GM18519 (cell line): ENCODE data around the gene FMO5.
A peak's percentile ranks its signal among the peaks of the same experiment; 100 is the strongest.

Experiments used
- ATAC-seq: cut with Tn5 transposase; IDR thresholded peaks from one replicate; pipeline ENCODE4 v1.9.1; 2021; ENCODE audit warnings: mild to moderate bottlenecking, moderate library complexity; ENCODE audit not compliant: unreplicated experiment, low FRiP score

FMO5 gene, protein sequence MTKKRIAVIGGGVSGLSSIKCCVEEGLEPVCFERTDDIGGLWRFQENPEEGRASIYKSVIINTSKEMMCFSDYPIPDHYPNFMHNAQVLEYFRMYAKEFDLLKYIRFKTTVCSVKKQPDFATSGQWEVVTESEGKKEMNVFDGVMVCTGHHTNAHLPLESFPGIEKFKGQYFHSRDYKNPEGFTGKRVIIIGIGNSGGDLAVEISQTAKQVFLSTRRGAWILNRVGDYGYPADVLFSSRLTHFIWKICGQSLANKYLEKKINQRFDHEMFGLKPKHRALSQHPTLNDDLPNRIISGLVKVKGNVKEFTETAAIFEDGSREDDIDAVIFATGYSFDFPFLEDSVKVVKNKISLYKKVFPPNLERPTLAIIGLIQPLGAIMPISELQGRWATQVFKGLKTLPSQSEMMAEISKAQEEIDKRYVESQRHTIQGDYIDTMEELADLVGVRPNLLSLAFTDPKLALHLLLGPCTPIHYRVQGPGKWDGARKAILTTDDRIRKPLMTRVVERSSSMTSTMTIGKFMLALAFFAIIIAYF

GRCh38 chr1:147225193-147225730, at the start of gene FMO5:
Gene FMO5 (minus strand): TSS chr1:147225339. CDS start chr1:147225029, 310 bp downstream.
- peak; percentile 46 for ATAC-seq

DNA sequence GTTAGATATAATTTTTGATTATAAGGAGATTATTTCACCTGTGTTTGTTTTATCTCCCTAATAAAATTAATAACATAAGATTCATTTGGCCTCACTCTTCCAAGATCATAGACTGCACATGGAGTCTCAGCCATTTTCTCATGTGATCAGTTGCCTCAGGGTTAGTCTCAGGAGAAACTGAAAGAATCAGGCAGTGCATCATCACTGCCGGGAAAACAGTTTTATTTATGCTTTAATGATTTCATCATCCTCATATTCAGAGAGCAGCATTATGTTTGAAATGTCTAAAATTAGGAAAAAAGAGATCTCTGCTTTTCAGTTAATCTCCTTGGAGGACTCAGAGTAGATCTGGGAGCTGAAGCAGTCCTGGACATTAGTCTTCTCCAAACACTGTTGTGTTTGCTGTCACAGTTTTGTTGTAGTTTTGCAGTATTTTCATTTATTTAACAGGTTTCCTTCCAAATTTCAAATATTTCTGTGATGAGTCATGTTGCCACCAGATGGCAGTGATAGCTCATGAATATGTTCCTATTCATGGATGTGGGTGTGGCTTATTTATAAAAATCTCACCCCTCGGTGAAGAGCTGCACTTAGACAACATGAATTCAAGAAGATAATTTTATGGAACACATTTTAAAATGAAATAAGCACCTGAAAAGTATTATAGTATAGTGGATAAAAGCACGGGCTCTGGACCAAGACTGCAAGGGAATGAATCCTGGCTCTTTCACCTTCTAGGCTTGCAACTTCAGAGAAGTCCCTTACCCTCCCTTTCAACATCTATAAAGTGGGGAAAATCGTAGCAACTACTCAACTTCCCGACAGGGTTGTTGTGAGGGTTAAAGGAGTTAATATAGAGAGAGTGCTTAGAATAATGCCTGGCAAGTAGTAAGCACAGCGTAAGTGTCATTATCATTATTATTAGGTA, 48.5 kb upstream of the FMO5 start:
- peak; percentile 51 for ATAC-seq

DNA sequence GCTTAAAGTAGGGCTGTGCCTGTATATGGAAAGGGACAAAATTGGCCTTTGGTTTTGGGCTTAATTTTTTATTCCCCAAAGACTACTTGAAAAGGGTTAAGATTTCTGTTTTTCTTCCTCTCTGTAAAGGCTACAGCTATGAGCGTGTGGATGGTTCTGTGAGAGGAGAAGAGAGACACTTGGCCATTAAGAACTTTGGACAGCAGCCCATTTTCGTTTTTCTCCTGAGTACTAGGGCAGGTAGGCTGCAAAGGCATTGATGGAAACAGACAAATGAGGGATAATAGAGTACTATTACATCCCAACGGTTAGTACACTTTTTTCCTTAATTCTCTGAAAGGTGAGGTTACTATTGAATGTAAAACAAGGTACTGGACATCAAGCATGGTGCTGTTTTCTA, 46.9 kb upstream of the FMO5 start:
- no peak for ATAC-seq

GRCh38 chr1:147270721-147271120, 45.6 kb upstream of the FMO5 start:
- ATAC-seq, result no peak

- no peak for ATAC-seq
These were observed 42.6 kb upstream of the FMO5 start for GRCh38 chr1:147267711-147268110.

GRCh38 chr1:147266381-147266780, 41.2 kb upstream of the FMO5 start:
- ATAC-seq, result no peak

DNA sequence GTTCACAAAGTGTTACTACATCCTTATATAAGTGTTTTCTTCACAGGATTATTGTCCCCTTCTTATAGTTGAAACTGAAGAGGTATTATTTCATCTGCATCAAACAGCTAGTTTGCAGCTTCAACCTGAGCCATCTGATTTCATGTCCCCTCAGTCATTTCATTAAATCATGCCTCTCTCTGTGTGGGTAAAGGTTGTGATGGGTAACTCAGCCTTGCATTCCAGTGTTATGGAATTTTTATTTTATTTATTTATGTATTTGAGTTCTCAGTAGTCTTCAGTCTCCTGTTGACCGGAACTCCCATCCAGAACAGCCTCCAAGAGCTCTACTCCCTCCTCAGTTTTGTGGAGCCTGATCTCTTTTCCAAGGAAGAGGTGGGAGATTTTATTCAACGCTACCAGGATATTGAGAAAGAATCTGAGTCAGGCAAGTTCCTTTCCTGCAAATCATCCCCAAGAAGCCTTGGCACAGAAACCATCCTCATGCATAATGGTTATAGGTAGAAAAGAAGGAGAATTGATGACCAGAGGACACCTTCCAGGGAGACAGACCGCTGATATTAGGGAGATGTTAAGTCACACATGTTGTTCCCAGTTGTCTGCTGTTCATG, 39.1 kb upstream of the FMO5 start:
- no peak for ATAC-seq

DNA sequence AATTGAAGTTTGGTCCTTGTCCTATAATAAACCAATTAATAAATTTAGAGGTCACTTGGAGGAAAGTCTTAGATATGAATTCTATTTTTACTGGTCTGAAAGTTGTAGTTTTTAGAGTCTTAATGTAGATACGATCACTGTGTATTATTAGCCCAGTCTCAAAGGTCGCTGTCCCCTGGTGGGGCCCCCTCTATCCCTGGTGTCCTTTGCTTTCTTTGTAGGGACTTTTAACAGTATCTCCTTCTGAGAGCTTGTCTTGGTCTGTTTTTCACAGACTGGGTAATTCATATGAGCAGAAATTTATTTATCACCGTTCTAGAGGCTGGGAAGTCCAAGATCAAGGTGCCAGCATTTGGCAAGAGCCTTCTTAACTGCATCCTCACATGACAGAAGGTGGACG, 35.8 kb upstream of the FMO5 start:
- ATAC-seq, result no peak

GRCh38 chr1:147252540-147252939, 27.4 kb upstream of the FMO5 start:
- no peak for ATAC-seq

GRCh38 chr1:147247656-147248238, 22.6 kb upstream of the FMO5 start:
- no peak for ATAC-seq

GRCh38 chr1:147246910-147247655, 21.9 kb upstream of the FMO5 start:
- no peak for ATAC-seq

- ATAC-seq, result no peak
These were observed 21.0 kb upstream of the FMO5 start for GRCh38 chr1:147246044-147246690.

GRCh38 chr1:147245586-147246021, 20.5 kb upstream of the FMO5 start:
- no peak for ATAC-seq

DNA sequence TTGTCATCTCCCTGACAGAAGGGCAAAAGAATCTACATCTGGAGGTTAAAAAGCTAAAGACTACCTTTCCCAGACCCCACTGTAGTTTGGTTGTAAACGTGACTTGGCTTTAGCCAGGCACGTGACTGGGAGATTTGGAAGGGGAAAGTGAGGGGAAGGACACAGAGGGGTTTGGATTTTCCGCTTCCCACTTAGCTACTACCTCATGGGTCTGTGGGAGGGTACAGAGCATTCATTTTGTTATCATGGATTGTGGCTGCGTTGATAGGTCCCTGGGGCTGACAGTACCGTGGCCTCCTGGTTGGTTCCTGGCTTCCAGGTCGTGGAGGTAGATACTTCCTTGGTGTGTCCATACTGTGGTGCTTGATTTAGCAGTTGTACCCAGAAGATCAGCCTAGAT, 20.0 kb upstream of the FMO5 start:
- ATAC-seq, result no peak

DNA sequence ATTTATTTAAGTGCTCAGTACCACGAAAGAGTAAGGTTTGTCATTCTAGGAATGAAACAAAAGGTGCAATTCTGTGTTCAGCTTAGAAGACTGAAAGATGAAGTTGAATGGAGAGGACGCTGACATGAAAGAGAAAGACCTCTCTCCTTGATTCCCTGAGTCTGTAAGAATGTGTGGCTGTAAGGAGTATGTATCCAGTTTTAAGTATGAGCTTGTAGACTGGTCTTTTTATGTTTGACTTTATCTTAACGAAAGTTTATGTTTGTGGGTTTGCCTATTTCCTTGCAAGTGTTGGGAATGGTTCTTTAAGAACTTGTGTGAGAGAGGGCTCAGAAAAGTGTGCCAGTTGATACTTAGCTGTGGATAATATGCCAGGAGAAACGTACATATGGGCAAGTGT, 18.7 kb upstream of the FMO5 start:
- no peak for ATAC-seq

DNA sequence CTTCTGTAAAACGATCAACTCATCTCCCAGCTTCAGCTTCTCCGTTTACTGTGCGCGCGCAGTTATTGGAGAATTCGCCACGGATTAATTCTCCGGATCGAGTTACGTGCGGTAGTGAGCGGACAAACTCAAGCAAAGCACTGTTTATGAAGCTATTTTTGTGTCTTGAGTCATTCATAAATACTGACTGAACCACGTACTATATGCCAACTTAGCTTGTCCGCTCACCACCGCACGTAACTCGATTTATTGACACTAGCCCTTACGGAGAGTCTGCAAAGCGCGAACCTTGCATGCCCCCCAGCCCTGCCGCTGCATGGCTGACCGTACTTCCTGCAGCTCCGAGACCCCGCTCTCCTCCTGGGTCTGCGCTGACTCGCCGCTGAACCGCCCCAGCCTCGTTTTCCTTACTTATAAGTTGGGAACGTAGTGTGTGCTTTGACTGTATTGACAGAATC, 18.1 kb upstream of the FMO5 start:
- peak; percentile 13 for ATAC-seq

GRCh38 chr1:147242449-147243227, 17.5 kb upstream of the FMO5 start, which contains the start of gene CHD1L:
Gene CHD1L (plus strand): TSS chr1:147242684. CDS start chr1:147242704, 20 bp downstream.
- ATAC-seq, result peak; percentile 85

GRCh38 chr1:147241934-147242448, 16.9 kb upstream of the FMO5 start:
- ATAC-seq, result no peak
